NCI-H774 (cell line): ENCODE results near the gene PTPRF.

Experiments used
- DNase-seq: peaks from one replicate; lab custom pipeline; 2025; lab: John Stamatoyannopoulos, UW

PTPRF gene

GRCh38 chr1:43608827-43609226 is 78.1 kb downstream of the PTPRF start:
- no peak for DNase-seq

- no peak for DNase-seq
These were observed 79.7 kb downstream of the PTPRF start for GRCh38 chr1:43610339-43610738.

- DNase-seq, result no peak
These were observed 81.3 kb downstream of the PTPRF start for GRCh38 chr1:43611950-43612349.

GRCh38 chr1:43612406-43612805 is 81.7 kb downstream of the PTPRF start:
- no peak for DNase-seq

- DNase-seq, result no peak
These were observed 82.6 kb downstream of the PTPRF start for GRCh38 chr1:43613075-43613942.

GRCh38 chr1:43614211-43614610 is 83.5 kb downstream of the PTPRF start:
- DNase-seq, result no peak

GRCh38 chr1:43614891-43615290 is 84.2 kb downstream of the PTPRF start:
- DNase-seq, result no peak

- DNase-seq, result no peak
These were observed 85.7 kb downstream of the PTPRF start for GRCh38 chr1:43616383-43616782.

- no peak for DNase-seq
These were observed 86.3 kb downstream of the PTPRF start for GRCh38 chr1:43617011-43617410.

GRCh38 chr1:43617668-43618067 is 87.0 kb downstream of the PTPRF start:
- DNase-seq, result no peak

GRCh38 chr1:43618521-43619313 is 88.0 kb downstream of the PTPRF start:
- no peak for DNase-seq

GRCh38 chr1:43619314-43619790 is 88.7 kb downstream of the PTPRF start:
- DNase-seq, result no peak

GRCh38 chr1:43619996-43620920 is 89.6 kb downstream of the PTPRF start:
- no peak for DNase-seq

- no peak for DNase-seq
These were observed 90.3 kb downstream of the PTPRF start for GRCh38 chr1:43620956-43621355.

GRCh38 chr1:43621386-43621785 is 90.7 kb downstream of the PTPRF start:
- DNase-seq, result no peak

GRCh38 chr1:43621861-43622260 is 91.2 kb downstream of the PTPRF start:
- DNase-seq, result no peak

- DNase-seq, result no peak
These were observed 91.8 kb downstream of the PTPRF start for GRCh38 chr1:43622471-43622870.

- DNase-seq, result no peak
These were observed 92.5 kb downstream of the PTPRF start for GRCh38 chr1:43622901-43623780.

GRCh38 chr1:43625063-43625780 is 94.5 kb downstream of the PTPRF start:
- DNase-seq, result no peak

GRCh38 chr1:43632135-43632670 is 101.5 kb downstream of the PTPRF start:
- DNase-seq, result peak; percentile 78
